ENCODE measurements around the gene GGT5.
A peak's percentile ranks its signal among the peaks of the same experiment; 100 is the strongest.
"Not testable (repeated sequence)": the region's sequence is repeated elsewhere in the genome, so short reads cannot be mapped to it uniquely, and the experiment has no call there.

GGT5 gene

DNA sequence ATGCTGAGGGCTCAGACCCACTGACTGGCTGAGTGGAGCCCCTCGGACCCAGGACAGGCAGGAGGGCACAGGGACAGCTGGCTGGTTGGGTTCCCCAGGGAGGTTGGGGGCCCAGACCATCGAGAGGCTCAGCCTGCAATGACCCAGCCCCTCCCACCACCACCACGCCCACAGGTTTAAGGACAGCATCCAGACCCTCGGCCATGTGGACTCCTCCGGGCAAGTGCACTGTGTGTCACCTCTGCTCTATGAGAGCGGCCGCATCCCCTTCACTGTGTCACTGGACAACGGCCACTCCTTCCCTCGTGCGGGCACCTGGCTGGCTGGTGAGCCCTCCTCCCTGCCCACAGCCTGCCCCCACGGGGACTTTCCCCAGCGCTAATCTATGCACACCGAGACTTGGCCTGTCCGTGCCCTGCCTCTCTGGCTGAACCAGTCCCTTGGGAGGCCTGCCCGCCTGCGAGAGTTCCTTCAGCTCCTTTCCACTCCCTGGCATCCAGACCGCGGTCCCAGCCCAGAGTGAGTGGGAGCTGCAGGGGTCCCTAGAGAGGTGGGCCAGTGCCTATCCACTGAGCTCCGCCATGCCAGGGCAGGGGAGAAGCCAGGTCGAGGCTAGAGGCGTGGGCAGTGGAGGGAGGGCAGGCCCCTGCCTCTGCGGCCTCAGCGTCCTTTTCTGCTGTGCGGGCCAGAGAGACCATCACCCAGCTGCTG lies 61.4 kb downstream of the GGT5 start:
- TF ChIP-seq, protein P1, sequence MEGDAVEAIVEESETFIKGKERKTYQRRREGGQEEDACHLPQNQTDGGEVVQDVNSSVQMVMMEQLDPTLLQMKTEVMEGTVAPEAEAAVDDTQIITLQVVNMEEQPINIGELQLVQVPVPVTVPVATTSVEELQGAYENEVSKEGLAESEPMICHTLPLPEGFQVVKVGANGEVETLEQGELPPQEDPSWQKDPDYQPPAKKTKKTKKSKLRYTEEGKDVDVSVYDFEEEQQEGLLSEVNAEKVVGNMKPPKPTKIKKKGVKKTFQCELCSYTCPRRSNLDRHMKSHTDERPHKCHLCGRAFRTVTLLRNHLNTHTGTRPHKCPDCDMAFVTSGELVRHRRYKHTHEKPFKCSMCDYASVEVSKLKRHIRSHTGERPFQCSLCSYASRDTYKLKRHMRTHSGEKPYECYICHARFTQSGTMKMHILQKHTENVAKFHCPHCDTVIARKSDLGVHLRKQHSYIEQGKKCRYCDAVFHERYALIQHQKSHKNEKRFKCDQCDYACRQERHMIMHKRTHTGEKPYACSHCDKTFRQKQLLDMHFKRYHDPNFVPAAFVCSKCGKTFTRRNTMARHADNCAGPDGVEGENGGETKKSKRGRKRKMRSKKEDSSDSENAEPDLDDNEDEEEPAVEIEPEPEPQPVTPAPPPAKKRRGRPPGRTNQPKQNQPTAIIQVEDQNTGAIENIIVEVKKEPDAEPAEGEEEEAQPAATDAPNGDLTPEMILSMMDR (IDR thresholded peaks at IDR 0.05; ENCODE audit: low read depth, low read length), result no peak
- no peak for TF ChIP-seq EZH2phosphoT487 (IDR thresholded peaks at IDR 0.05; ENCODE audit: low read depth)
- Histone ChIP-seq H3K9ac (ENCODE audit: low read length) (peak overlapping the region; percentile 50; the same call in 1 of the 2 replicates), H3K36me3 (replicated peaks; ENCODE audit: low read depth, low read length) (no peaks in the 10 kb centered on the region), H3K79me2 (ENCODE audit: low read length) (no peaks in the 10 kb centered on the region), H3K4me3 (ENCODE audit: low read length) (peak overlapping the region; percentile 74), H3K27ac (ENCODE audit: low read length) (peak overlapping the region; percentile 36; the same call in 1 of the 2 replicates), H4K20me1 (ENCODE audit: insufficient read depth, low read length) (no peaks in the 10 kb centered on the region), H2AFZ (ENCODE audit: low read depth, low read length) (peak overlapping the region; percentile 6; the same call in 1 of the 2 replicates), H3K4me1 (ENCODE audit: low read length) (peaks cover 27% of the 10 kb centered on the region), H3K27me3 (ENCODE audit: low read depth, low read length) (no peaks in the 10 kb centered on the region), H3K9me3 (ENCODE audit: insufficient read depth, low read length) (no peaks in the 10 kb centered on the region), H3K4me2 (ENCODE audit: low read length) (peak overlapping the region; percentile 76)

DNA sequence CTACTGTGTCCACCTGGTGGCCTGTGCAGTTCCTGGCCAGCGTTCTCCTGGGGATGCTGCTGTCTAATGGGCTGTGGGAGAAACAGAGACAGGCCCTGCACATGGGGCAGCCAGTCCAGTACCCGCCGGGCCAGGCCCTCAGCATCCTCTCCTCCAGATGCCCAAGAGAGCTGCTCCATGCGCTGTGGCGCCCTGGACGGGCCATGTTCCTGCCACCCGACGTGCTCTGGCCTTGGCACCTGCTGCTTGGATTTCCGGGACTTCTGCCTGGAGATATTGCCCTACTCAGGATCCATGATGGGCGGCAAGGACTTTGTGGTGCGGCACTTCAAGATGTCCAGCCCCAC lies 62.0 kb downstream of the GGT5 start:
- Histone ChIP-seq H3K4me2 (ENCODE audit: low read length) (peak overlapping the region; percentile 76), H3K4me1 (ENCODE audit: low read length) (peaks cover 27% of the 10 kb centered on the region), H3K4me3 (ENCODE audit: low read length) (peak overlapping the region; percentile 74; the same call in 1 of the 2 replicates)
- H3K27ac ChIP-seq (ENCODE audit: low read length); H3K79me2 ChIP-seq (ENCODE audit: low read length); H3K36me3 ChIP-seq (replicated peaks; ENCODE audit: low read depth, low read length); H3K27me3 ChIP-seq (ENCODE audit: low read depth, low read length); H3K9ac ChIP-seq (ENCODE audit: low read length); H3K9me3 ChIP-seq (ENCODE audit: insufficient read depth, low read length); H2AFZ ChIP-seq (ENCODE audit: low read depth, low read length); H4K20me1 ChIP-seq (ENCODE audit: insufficient read depth, low read length): not testable (repeated sequence)

DNA sequence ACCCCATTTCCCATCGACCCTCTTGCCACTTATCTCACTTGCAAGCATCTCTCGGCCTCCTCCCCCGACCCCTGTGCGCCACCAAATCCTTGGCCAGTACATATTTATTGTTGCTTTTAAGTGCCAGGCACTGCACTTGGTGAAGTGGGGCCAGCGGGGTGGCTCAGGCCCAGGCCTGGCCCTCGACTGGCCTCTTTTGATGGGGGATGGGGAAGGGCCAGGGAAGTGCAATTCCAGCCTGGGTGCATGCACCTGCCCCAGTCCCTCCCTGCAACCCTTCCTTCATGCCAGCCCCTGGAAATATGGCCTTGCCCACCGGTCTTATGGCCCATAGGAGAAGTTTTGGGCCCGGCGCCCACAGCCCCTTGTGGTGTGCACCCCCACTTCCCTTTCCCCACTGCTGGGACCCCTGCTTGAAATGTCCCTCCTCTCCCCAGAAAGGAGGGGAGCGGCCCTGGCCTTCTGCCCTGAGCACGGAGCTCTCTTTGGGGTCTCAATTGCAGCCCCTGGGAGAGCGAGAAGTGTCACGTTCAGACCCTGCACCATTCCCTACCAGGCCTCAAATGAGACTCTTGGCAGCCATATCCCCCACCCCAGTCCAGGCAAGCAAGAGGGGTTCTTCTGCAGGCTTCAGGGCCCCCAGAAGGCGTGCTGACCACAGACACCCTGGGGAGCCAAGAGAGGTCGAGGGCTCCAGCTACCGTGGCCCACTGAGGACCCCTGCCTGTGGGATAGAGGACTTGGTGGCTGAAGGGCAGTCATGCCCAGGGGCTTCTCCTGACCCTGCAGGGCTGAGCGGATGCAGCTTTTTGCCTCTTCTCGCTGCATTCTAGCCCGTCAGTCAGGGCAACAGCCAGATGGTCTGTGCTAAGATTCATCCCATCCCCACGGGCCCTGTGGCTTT lies 62.6 kb downstream of the GGT5 start:
- Histone ChIP-seq H3K4me3 (ENCODE audit: low read length) (no peak overlapping the region), H3K36me3 (replicated peaks; ENCODE audit: low read depth, low read length) (no peaks in the 10 kb centered on the region), H3K27ac (ENCODE audit: low read length) (no peak overlapping the region), H2AFZ (ENCODE audit: low read depth, low read length) (no peak overlapping the region), H3K79me2 (ENCODE audit: low read length) (no peaks in the 10 kb centered on the region), H3K27me3 (ENCODE audit: low read depth, low read length) (no peaks in the 10 kb centered on the region), H3K4me2 (ENCODE audit: low read length) (no peak overlapping the region), H3K4me1 (ENCODE audit: low read length) (peaks cover 27% of the 10 kb centered on the region), H4K20me1 (ENCODE audit: insufficient read depth, low read length) (no peaks in the 10 kb centered on the region), H3K9ac (ENCODE audit: low read length) (no peak overlapping the region), H3K9me3 (ENCODE audit: insufficient read depth, low read length) (no peaks in the 10 kb centered on the region)
- TF ChIP-seq EZH2phosphoT487 (IDR thresholded peaks at IDR 0.05; ENCODE audit: low read depth), result no peak
- TF ChIP-seq, protein P1 (IDR thresholded peaks at IDR 0.05; ENCODE audit: low read depth, low read length), result peak; percentile 15

DNA sequence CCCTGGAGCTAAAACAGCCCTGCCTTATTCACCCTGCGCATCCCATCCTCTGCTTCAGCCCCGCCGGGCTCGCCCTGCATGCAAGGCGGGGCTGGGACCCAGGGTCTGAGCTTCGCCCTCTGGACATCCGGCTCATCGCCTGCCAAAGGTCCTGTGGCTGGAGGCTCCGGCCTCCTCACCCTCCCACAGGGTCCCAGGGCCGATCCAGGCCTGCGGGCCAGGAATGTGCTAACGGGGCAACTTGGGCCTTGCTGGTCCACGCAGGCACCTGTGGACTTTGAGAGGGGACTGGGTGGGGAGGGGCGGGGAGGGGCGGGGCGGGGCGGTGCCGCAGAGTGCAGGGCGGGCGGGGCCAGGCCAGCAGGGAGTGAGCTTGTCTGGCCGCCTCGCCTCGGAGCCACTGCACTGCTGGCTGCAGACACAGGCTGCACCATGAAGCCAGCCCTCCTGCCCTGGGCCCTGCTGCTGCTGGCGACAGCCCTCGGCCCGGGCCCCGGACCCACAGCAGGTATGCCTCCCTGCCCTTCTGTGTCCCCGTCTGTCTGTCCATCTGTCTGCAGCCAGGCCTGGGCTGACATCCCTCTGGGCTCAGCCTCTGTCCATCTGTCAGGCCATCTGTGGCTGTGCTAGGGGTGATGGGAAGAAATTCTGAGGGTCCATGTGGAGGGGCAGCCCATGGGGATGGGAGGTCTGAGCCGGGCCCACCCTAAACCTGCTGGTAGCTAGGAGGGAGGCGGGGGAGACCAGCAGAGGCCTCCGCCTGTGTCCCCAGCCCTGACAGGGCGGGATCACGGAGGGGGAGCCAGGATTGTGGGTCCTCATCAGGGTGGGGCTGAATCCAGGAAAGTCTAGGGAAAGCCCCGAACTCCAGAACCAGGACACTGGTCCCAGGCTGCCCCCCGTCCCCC lies 63.5 kb downstream of the GGT5 start, which contains the start of gene SUSD2:
SUSD2 (plus strand) TSS at position 400 of the 908 bp plus-strand sequence; CDS start at position 433, 33 bp downstream.
- H3K4me3 ChIP-seq (ENCODE audit: low read length), result no peak within 1 kb of the TSS

More for the DNA sequence above, 63.5 kb downstream of the GGT5 start, which contains the start of gene SUSD2:
- H3K9me3 ChIP-seq (ENCODE audit: insufficient read depth, low read length), result no peaks in the 10 kb centered on the region
- H3K4me1 ChIP-seq (ENCODE audit: low read length), result peaks cover 27% of the 10 kb centered on the region
- no peak within 1 kb of the TSS for H3K4me2 ChIP-seq (ENCODE audit: low read length)
- no peaks in the 10 kb centered on the region for H3K36me3 ChIP-seq (replicated peaks; ENCODE audit: low read depth, low read length)
- no peaks in the 10 kb centered on the region for H3K27me3 ChIP-seq (ENCODE audit: low read depth, low read length)
- no peak for TF ChIP-seq EZH2phosphoT487 (IDR thresholded peaks at IDR 0.05; ENCODE audit: low read depth)
- TF ChIP-seq, protein P1 (IDR thresholded peaks at IDR 0.05; ENCODE audit: low read depth, low read length), result no peak
- no peaks in the 10 kb centered on the region for H4K20me1 ChIP-seq (ENCODE audit: insufficient read depth, low read length)
- no peak within 1 kb of the TSS for H3K27ac ChIP-seq (ENCODE audit: low read length)
- H3K79me2 ChIP-seq (ENCODE audit: low read length), result no peaks in the 10 kb centered on the region
- H3K9ac ChIP-seq (ENCODE audit: low read length), result no peak within 1 kb of the TSS
- no peak within 1 kb of the TSS for H2AFZ ChIP-seq (ENCODE audit: low read depth, low read length)

Data from OCI-LY3 (cell line).